GM19455 (cell line): Measurements from ENCODE around the gene STAT5B.

ENCODE experiments used
- ATAC-seq: cut with Tn5 transposase; IDR thresholded peaks from one replicate; pipeline ENCODE4 v1.9.1; 2021; ENCODE audit not compliant: unreplicated experiment

The STAT5B gene

GRCh38 chr17:42153919-42154742 lies 122.1 kb downstream of the STAT5B start:
- no peak for ATAC-seq
